GM18505 (cell line): ENCODE results near the gene MTRR.

Experiments used
- ATAC-seq: cut with Tn5 transposase; IDR thresholded peaks from one replicate; pipeline ENCODE4 v1.9.1; 2021; ENCODE audit not compliant: unreplicated experiment
- POLR2A ChIP-seq: IDR thresholded peaks from 4 replicates; pipeline ENCODE4 v1.6.1; 2011; ENCODE audit warnings: borderline replicate concordance; ENCODE audit not compliant: insufficient read depth, insufficient read length; ENCODE audit errors: extremely low read depth

The MTRR gene

DNA sequence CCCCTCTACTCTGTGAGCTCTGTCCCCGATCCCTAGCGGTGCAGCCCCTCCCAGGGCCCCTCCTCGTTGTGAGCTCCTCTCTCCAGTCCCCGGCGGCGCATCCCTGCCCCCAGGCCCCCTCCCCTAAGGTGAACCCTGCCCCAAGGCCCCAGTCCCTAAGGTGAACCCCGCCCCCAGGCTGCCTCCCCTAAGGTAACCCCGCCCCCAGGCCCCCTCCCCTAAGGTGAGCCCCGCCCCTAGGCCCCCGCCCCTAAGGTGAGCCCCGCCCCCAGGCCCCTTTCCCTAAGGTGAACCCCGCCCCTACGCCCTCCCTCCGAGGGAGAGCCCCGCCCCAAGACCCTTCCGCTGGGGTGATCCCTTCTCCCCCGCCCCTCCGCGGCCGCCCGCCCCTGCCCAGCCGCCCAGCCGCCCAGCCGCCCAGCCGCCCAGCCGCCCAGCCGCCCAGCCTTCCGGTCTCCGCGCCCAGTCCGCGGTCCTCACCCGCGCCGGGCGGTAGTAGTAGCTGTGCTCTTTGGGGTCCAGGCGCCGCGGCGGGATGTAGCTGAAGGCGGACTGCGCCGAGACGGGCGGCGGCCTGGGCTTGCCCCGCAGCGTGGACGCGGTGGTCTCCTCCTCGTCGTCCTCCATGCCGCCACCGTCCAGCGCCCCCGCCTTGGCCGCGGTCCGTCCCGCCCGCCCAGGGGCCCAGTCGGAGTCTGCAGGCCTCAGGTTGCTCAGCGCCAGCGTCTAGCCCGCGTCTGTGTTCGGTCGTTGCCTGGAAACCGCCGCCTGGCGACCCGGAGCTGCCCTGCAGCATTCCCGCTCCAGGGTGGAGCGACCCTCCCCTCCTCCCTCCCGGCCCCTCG is 18.3 kb upstream of the MTRR start, which contains the start of gene CFAP90:
Gene CFAP90, minus strand, starts transcription at position 739 of the 845 bp plus-strand sequence. Its CDS starts 112 bp downstream, at position 627.
- no peak for TF ChIP-seq POLR2A

DNA sequence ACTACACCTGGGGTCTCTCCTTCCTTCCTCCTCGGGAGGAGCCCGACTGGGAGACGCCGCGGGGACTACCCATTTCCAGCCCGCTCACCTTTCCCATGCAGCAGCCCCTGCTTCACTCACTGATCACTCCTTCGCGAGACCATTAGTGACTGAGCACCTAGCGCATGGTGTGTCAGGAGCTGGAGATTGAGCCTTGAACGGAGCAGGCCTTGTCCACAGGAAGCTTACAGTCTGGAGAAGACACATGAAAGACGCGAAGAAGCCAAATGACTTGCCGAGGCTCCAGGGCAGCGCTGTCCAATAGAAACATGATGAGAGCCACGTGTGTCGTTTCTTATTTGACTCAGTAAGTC is 17.7 kb upstream of the MTRR start:
- ATAC-seq: no peak
- TF ChIP-seq POLR2A: no peak

More for the DNA sequence above, 18.3 kb upstream of the MTRR start, which contains the start of gene CFAP90:
- ATAC-seq: no peak

DNA sequence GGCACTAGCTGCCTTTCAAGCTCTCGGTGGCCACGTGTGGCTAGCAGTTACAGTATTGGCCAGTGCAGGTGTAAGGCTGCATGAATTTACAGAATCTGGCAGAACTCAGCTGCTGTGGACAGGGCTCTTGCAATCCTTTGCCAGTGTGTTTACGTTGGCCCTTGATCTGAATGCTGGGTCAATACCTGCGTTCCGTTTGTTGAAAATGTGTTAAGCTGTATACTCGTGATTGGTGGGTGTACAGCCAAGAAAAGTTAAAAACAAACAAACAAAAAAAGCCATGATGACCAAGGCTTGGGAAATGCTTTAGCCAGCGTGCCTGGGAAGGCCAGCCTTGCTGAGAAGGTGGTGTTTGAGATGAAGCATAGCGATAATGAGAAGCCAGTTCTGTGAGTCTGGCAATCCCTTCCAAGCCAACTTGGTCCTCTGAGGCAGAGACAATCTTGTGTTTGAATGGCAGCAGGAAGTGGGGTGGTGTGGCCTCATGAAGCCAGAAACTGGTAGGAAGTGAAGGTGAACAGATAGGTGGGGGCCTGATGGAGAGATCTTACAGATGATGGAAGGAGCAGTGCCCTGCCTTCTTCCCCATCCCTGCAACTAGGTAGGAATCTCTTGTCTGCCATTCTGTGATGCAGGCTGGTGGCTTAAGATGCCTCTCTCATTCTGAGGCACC is 17.2 kb upstream of the MTRR start:
- TF ChIP-seq POLR2A: no peak
- ATAC-seq: no peak

DNA sequence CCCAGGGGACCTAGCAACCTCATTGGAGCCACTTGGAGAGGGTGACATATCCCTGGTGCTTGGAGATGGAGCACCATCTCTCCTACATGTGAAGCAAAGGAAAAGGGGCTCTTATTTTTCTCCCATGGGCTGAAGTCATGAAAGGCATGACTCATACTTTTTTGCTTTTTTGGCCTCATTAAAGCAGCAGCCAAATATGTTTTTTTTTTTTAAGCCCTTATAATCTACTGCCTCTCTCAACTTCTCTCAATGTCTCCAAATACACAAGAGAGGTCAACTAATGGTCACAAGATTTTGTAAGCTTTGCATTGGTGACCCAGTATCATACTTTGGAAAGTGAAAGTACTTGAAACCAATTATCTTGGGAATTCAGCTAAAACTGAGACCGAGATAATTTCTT is 16.4 kb upstream of the MTRR start:
- no peak for TF ChIP-seq POLR2A

DNA sequence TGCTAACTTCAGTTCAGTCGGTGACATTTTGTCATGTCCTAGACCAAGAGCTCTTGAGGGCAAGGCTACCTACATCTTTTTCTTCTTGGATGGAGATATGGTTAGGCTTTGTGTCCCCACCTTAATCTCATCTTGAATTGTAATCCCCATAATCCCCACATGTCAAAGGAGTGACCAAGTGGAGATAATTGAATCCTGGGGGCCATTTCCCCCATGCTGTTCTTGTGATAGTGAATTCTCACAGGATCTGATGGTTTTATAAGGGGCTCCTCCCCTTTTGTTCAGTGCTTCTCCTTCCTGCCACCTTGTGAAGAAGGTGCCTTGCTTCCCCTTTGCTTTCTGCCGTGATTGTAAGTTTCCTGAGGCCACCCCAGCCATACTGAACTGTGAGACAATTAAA is 16.0 kb upstream of the MTRR start:
- TF ChIP-seq POLR2A: no peak
- ATAC-seq: no peak

More for the DNA sequence above, 16.4 kb upstream of the MTRR start:
- no peak for ATAC-seq

DNA sequence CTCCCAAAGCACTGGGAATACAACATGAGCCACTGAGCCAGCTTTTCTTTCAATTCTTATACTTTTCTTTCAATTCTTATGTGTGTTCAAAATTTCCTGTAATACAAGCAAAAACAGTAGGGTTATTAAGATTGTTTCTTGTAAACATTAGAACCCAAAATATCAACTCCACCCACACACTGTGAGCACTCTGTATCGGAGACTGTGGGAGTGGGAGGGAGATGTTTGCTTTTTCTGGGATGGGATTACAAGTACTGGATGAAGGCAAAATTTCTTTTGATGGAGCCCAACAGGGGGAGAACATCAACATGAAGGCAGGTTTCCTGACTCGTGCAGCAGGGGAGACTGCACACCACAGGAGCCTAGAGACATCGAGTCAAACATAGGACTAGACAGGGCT is 13.3 kb upstream of the MTRR start:
- no peak for TF ChIP-seq POLR2A
- ATAC-seq: no peak

DNA sequence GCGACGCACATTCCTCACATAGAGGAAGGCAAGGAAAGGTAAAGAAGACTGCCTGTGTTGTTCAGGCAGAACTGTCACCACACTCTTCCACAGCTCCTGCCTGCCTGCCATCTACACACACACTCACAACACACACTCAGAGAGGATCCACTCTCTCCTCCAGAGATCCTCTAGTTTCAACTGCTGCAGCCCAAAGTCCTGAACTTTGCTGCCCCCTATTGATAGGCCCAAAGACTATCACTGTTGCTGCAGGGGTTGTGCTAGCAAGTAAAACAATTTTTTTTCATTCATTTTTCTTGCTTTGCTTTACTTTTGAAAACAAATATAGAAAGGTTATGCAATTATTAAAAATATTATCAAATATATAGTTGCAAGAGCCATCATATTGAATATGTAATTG is 12.1 kb upstream of the MTRR start:
- peak; percentile 54 for ATAC-seq

DNA sequence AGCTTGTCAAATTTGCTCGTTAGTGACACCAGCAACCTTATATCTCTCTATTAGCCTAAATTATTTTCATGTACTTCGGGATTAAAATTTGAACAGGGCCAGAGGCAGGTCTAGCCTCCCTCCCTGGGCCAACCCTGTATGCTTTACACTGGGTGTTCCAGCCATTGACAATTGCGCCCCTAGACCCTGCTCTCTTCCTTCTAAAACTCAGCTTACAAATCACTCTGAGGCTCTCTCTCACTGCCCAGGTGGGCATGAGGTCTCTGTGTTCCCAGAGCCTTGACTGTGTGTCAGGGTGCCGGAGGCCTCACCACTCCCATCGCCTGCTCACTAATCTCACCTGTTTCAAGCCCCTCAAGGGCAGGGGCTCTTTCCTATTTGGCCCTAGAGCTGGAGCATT is 11.6 kb upstream of the MTRR start:
- TF ChIP-seq POLR2A: no peak
- ATAC-seq: no peak

More for the DNA sequence above, 12.1 kb upstream of the MTRR start:
- TF ChIP-seq POLR2A: no peak

DNA sequence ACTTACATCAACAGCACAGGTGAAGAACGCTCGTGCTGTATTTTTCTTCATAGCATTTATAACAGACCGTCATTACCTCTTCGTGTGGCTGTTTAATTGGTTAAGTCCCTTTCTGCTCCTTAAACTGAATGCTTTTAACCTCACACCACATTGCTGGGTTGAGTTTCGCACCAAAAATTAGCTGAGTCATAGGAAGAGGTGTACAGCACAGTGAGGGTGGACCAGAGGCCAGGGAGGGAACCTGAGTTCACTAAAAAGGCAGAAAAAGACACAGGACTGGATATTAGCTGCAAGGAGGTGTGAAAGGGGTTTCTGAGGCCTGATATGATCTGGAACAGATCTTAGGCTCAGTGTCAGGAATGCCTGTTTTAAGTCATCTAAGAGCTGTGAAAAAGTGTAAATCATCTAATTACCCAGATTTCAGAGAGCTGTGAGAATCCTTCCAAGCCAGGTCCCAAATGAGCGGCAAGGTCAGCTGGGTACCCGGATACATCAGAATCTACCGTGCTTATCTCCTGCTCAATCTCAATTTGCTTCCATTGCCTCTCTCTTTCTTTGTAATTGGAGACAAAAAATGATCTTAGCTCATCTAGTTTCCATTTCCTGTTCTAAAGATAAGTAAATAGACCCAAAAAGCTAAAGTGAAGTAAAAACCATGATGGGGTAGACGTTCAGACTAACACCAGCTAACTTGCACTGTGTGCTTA is 10.9 kb upstream of the MTRR start:
- ATAC-seq: no peak
- no peak for TF ChIP-seq POLR2A

DNA sequence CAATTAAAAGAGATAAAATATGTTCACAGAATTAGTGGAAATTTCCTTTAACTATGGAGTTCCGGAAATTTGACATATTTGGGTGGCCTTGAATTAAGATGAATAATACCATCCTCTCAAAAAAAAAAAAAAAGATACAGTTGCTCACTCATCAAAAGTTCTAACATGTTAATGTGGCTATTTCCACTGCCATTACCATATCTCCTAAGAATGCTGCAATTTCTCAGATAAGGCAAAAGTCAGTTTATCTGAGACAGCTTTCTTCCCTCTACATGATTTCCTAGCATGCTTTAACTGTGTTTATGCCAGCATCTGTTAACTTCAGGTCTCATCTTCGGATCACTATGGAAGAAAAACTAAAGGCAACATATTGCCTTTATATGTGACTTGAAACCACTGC is 2.8 kb upstream of the MTRR start:
- TF ChIP-seq POLR2A: no peak
- ATAC-seq: no peak

DNA sequence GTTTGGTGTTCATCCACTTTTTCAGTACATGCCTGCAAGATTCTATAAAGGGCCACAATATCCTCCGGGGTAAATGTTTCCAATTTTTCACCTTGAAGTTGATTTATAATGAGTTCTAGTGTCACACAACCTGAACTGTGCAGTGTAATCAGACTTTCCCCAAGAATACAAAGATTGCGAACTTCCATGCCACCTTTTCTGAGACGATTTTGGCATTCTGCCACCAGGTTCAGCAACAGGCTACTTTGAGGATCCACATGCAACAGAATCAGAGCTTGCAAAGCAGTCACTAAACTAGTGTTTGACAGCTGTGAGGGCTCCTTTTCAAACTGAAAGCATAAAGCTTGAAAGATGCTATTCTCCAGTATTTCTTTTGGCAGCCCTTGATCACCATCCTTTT is 1.7 kb upstream of the MTRR start:
- TF ChIP-seq POLR2A: no peak
- ATAC-seq: no peak

DNA sequence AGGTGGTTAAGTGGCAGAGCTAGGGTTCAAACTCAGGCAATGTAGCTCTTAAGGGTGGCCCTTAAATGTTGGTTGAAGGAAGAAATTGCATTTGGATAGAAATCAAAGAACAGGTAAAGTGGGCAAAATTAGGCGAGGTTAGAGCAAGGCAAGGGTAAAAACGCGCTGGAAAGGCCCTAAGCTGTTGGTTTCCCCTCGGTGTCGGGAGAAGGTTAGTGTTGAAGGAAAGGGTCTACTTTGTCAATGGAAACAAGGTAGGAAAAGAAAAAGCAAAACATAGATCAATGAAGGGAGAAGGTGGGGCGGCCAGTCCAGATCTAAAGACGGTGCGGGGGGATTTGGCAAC is 548 bp upstream of the MTRR start:
- peak; percentile 0 for ATAC-seq
- no peak for TF ChIP-seq POLR2A

DNA sequence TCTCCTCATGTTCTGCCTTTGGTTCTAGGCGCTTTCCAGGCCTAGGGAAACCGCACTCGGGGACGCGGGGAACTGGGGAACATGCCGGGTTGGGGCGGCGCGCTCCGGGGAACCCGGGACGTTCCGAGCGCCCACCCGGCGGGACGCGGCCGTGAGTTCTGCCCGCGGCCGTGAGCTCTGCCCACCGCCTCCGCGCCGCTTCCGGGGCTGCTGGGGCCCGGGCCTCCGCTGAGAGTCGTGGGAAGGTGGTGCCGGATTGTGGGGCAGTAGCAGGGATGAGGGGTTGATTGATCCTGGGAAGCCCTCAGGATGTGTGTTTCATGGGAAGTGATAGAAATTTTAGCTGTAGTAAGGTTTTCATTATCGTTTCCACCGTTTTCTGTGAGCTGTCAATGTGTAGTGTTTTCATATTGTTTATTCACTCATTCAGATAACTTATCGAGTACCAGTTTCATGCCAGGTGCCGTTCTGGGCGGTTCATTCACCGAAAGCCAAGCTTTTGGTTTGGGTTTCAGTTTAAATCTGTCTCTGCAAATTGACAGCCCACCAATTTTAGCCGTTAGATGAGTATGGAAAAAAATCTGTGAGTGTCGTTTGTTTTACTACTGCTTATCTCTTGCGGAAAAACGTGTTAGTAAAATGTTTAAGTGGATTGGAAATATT is 657 bp downstream of the MTRR start:
- TF ChIP-seq POLR2A: no peak
- peak; percentile 38 for ATAC-seq
